Fibroblast of lung (primary cell): ENCODE results near the gene NSFL1C.

Source experiments
- EZH2 ChIP-seq: IDR thresholded peaks from 2 replicates; pipeline ENCODE4 v1.5.1; 2012; ENCODE audit warnings: low read length, control low read depth, mild to moderate bottlenecking; ENCODE audit errors: missing control alignments
- TF ChIP-seq, protein P1 (sequence below), 2 donors: IDR thresholded peaks in 1 of 2; conservative IDR thresholded peaks in 1 of 2; 1 replicate in 1 of 2; 2 replicates in 1 of 2; pipeline ENCODE4 v1.5.1; 2011 to 2012; ENCODE audit warnings: low read length in 2 of 2, control low read depth in 1 of 2, inconsistent platforms in 1 of 2, low read depth in 1 of 2, mild to moderate bottlenecking in 1 of 2

DNA sequence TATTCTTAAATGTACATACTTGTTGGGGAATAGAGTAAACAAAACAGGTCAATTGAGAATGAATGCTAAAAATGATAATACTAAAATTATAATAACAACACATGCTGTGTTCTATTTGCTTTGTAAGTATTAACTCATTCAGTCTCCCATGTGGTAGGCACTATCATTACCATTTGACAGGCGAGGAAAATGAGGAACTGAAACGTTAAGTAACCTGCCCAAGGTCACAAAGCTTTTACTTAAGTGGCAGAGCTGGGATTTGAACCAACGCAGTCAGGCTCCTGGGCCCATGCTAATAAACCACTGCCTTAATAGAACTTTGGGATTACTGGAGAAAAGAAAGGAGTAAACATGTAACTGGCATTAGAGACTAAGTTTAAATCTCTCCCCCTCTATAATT lies 3.8 kb downstream of the NSFL1C start:
- TF ChIP-seq, protein P1, sequence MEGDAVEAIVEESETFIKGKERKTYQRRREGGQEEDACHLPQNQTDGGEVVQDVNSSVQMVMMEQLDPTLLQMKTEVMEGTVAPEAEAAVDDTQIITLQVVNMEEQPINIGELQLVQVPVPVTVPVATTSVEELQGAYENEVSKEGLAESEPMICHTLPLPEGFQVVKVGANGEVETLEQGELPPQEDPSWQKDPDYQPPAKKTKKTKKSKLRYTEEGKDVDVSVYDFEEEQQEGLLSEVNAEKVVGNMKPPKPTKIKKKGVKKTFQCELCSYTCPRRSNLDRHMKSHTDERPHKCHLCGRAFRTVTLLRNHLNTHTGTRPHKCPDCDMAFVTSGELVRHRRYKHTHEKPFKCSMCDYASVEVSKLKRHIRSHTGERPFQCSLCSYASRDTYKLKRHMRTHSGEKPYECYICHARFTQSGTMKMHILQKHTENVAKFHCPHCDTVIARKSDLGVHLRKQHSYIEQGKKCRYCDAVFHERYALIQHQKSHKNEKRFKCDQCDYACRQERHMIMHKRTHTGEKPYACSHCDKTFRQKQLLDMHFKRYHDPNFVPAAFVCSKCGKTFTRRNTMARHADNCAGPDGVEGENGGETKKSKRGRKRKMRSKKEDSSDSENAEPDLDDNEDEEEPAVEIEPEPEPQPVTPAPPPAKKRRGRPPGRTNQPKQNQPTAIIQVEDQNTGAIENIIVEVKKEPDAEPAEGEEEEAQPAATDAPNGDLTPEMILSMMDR (conservative IDR thresholded peaks at IDR 0.05 in 1 of 2, IDR thresholded peaks at IDR 0.05 in 1 of 2; ENCODE audit: low read depth in 1 of 2, low read length in 2 of 2) = no peak
- no peak for TF ChIP-seq EZH2
